Measurements from ENCODE around the gene BAHCC1.

- TF ChIP-seq CTCF (IDR thresholded peaks at IDR 0.05; ENCODE audit: low read length) (no peak), EZH2 (optimal IDR thresholded peaks at IDR 0.05; ENCODE audit: low read depth, low read length) (no peak), EZH2phosphoT487 (IDR thresholded peaks at IDR 0.05; ENCODE audit: low read length) (no peak)
These were observed 76.7 kb downstream of the BAHCC1 start for GRCh38 chr17:81471818-81472456.
